Esophagus squamous epithelium (tissue), 4 donors: Measurements from ENCODE around the gene HCFC1.

Experiments
- POLR2A ChIP-seq, 4 donors: fragments of 450-650 bp; IDR thresholded peaks; one replicate each; pipeline ENCODE4 v1.6.1; 2017; ENCODE audit warnings: antibody characterized with exemption in 4 of 4, mild to moderate bottlenecking in 4 of 4, moderate library complexity in 3 of 4
- TF ChIP-seq, protein P1 (sequence below), 6 experiments: fragments of 450-650 bp in 4 of 6; fragments of 200-600 bp in 2 of 6; sonication (generic) in 2 of 6; IDR thresholded peaks; one replicate each; pipeline ENCODE4 v1.5.1; 2016 to 2019; ENCODE audit warnings: antibody characterized with exemption in 6 of 6, mild to moderate bottlenecking in 4 of 6, moderate library complexity in 4 of 6

DNA sequence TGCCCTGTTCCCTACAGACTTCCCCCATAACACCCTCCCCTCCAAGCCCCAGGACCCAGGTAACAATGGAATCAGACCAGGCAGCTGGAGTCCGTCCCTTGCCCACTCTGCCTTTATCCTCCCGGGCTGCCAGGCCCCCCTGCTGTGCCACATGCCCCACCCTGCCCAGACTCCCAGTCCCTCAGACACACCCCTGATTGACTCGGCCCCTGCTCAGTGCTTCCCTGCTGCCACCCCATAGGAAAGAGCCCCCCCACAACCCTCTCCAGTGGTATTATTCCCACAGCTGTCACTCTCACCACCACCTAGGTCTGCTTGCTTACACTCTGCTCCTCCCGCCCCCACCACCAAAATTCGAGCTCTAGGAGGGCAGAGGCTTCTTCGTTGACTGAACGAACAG lies 32.0 kb downstream of the HCFC1 start:
- TF ChIP-seq POLR2A (IDR thresholded peaks at IDR 0.05), result no peak
- TF ChIP-seq, protein P1, sequence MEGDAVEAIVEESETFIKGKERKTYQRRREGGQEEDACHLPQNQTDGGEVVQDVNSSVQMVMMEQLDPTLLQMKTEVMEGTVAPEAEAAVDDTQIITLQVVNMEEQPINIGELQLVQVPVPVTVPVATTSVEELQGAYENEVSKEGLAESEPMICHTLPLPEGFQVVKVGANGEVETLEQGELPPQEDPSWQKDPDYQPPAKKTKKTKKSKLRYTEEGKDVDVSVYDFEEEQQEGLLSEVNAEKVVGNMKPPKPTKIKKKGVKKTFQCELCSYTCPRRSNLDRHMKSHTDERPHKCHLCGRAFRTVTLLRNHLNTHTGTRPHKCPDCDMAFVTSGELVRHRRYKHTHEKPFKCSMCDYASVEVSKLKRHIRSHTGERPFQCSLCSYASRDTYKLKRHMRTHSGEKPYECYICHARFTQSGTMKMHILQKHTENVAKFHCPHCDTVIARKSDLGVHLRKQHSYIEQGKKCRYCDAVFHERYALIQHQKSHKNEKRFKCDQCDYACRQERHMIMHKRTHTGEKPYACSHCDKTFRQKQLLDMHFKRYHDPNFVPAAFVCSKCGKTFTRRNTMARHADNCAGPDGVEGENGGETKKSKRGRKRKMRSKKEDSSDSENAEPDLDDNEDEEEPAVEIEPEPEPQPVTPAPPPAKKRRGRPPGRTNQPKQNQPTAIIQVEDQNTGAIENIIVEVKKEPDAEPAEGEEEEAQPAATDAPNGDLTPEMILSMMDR (IDR thresholded peaks at IDR 0.05), result no peak
